IMR-90 (cell line): ENCODE results near the gene DDX10. TPM values are rescaled to one million over a fixed set of nuclear protein-coding genes. Genes with fewer than 3 reads are reported as not detected.

Experiments used
- ATAC-seq: fragments of 200-7000 bp; cut with Tn5 transposase; 2 replicates; pipeline ENCODE4 v1.9.1; 2020; ENCODE audit warnings: low read depth, mild to moderate bottlenecking, moderate library complexity
- BruUV-seq: library from RNA; stranded (reverse); fragments of 400-500 nt; replicated peaks from 2 replicates; lab custom pipeline; 2021; lab: Mats Ljungman, UMichigan
- CTCF ChIA-PET: fragments of 300-600 bp; formaldehyde crosslinking; extraction: SDS; loops from one replicate; lab custom pipeline; 2021; ENCODE audit warnings: antibody characterized with exemption; lab: Yijun Ruan, JAX
- POLR2A ChIA-PET: fragments of 300-600 bp; sonication (Branson Sonifier 250); formaldehyde crosslinking; loops from one replicate; lab custom pipeline; 2022; ENCODE audit warnings: antibody characterized with exemption; ENCODE audit not compliant: unreplicated experiment; lab: Charles Lee
- DNase-seq: peaks from one replicate; pipeline ENCODE4 v3.0.0; 2013
- H2AFZ ChIP-seq: replicated peaks from 2 replicates; pipeline ENCODE3; 2013; ENCODE audit warnings: low read length, mild to moderate bottlenecking; ENCODE audit not compliant: poor library complexity
- H2AK5ac ChIP-seq: 2 replicates; pipeline ENCODE4 v1.6.1; 2013; ENCODE audit warnings: low read depth, low read length, inconsistent platforms
- H2AK9ac ChIP-seq: replicated peaks from 2 replicates; pipeline ENCODE3; 2013; ENCODE audit warnings: mild to moderate bottlenecking, low read depth, low read length, moderate library complexity; ENCODE audit not compliant: poor library complexity
- H2BK120ac ChIP-seq: 2 replicates; pipeline ENCODE4 v1.6.1; 2013; ENCODE audit warnings: low read depth, low read length, inconsistent platforms
- H2BK15ac ChIP-seq: 3 replicates; pipeline ENCODE4 v1.6.1; 2013; ENCODE audit warnings: low read depth, low read length, inconsistent platforms
- H2BK20ac ChIP-seq: 2 replicates; pipeline ENCODE4 v1.6.1; 2013; ENCODE audit warnings: low read depth, mild to moderate bottlenecking, inconsistent platforms, low read length, moderate library complexity
- H2BK5ac ChIP-seq: 2 replicates; pipeline ENCODE4 v1.6.1; 2013; ENCODE audit warnings: mild to moderate bottlenecking, low read depth, low read length, inconsistent platforms; ENCODE audit not compliant: poor library complexity, severe bottlenecking
- H3K14ac ChIP-seq: replicated peaks from 2 replicates; pipeline ENCODE4 v1.6.1; 2013; ENCODE audit warnings: low read depth, low read length, inconsistent platforms
- H3K18ac ChIP-seq: 2 replicates; pipeline ENCODE4 v1.6.1; 2013; ENCODE audit warnings: low read depth, low read length, control low read depth
- H3K23ac ChIP-seq: 2 replicates; pipeline ENCODE4 v1.6.1; 2013; ENCODE audit warnings: low read depth, low read length, inconsistent platforms
- H3K27ac ChIP-seq: 2 replicates; pipeline ENCODE4 v1.5.1; 2013; ENCODE audit warnings: mild to moderate bottlenecking, control low read depth, low read length; ENCODE audit not compliant: insufficient read depth
- H3K27me3 ChIP-seq: 2 replicates; pipeline ENCODE4 v1.6.1; 2013; ENCODE audit warnings: low read length; ENCODE audit not compliant: control insufficient read depth, insufficient read depth
- H3K36me3 ChIP-seq: 2 replicates; pipeline ENCODE4 v1.6.1; 2013; ENCODE audit warnings: low read length, mixed read lengths; ENCODE audit not compliant: control insufficient read depth, insufficient read depth
- H3K4ac ChIP-seq: 2 replicates; pipeline ENCODE4 v1.6.1; 2013; ENCODE audit warnings: low read depth, low read length, inconsistent platforms
- H3K4me1 ChIP-seq: 2 replicates; pipeline ENCODE4 v1.6.1; 2013; ENCODE audit warnings: low read length, mixed read lengths; ENCODE audit not compliant: control insufficient read depth, insufficient read depth
- H3K4me2 ChIP-seq: 2 replicates; pipeline ENCODE4 v1.6.1; 2013; ENCODE audit warnings: low read depth, mild to moderate bottlenecking, control low read depth, low read length, moderate library complexity
- H3K4me3 ChIP-seq: 2 replicates; pipeline ENCODE4 v1.5.1; 2013; ENCODE audit warnings: low read depth, mild to moderate bottlenecking, control low read depth, low read length, moderate library complexity; ENCODE audit not compliant: insufficient read depth
- H3K56ac ChIP-seq: 2 replicates; pipeline ENCODE4 v1.6.1; 2013; ENCODE audit warnings: low read length, inconsistent platforms; ENCODE audit not compliant: insufficient read depth; ENCODE audit errors: extremely low read depth
- H3K79me1 ChIP-seq, 2 experiments: 2 replicates each; pipeline ENCODE4 v1.6.1; 2013; ENCODE audit warnings: low read length in 2 of 2, inconsistent platforms in 1 of 2, low read depth in 1 of 2
- H3K9ac ChIP-seq: 2 replicates; pipeline ENCODE4 v1.6.1; 2013; ENCODE audit warnings: low read depth, low read length, control low read depth
- H3K9me1 ChIP-seq: 2 replicates; pipeline ENCODE4 v1.6.1; 2013; ENCODE audit warnings: low read length, inconsistent platforms; ENCODE audit not compliant: insufficient read depth
- H3K9me3 ChIP-seq: 2 replicates; pipeline ENCODE4 v1.6.1; 2013; ENCODE audit warnings: low read length; ENCODE audit not compliant: control insufficient read depth, insufficient read depth
- H4K20me1 ChIP-seq: 2 replicates; pipeline ENCODE4 v1.6.1; 2013; ENCODE audit warnings: low read length, inconsistent platforms; ENCODE audit not compliant: insufficient read depth
- H4K5ac ChIP-seq: 2 replicates; pipeline ENCODE4 v1.6.1; 2013; ENCODE audit warnings: mild to moderate bottlenecking, low read depth, low read length, control low read depth
- H4K8ac ChIP-seq, 2 experiments: 2 replicates each; pipeline ENCODE4 v1.6.1; 2013; ENCODE audit warnings: low read depth in 2 of 2, low read length in 2 of 2, control low read depth in 1 of 2, inconsistent platforms in 1 of 2
- H4K91ac ChIP-seq: 2 replicates; pipeline ENCODE4 v1.6.1; 2013; ENCODE audit warnings: low read depth, low read length, inconsistent platforms; ENCODE audit not compliant: insufficient read depth
- CHD1 ChIP-seq: IDR thresholded peaks from 2 replicates; pipeline ENCODE4 v1.6.1; 2012; ENCODE audit warnings: low read depth, low read length, improper control_type of control experiment
- MXI1 ChIP-seq: IDR thresholded peaks from 2 replicates; pipeline ENCODE4 v1.6.1; 2012; ENCODE audit warnings: low read depth, mild to moderate bottlenecking, low read length, moderate library complexity, borderline replicate concordance
- NFE2L2 ChIP-seq: fragments of 150-350 bp; IDR thresholded peaks from 2 replicates; pipeline ENCODE4 v1.6.1; 2016; ENCODE audit warnings: low read depth, mild to moderate bottlenecking, low read length
- RFX5 ChIP-seq: IDR thresholded peaks from 2 replicates; pipeline ENCODE4 v1.8.0; 2012; ENCODE audit warnings: low read depth, mild to moderate bottlenecking, low read length, moderate library complexity
- WGBS, 2 experiments: methylation state at CpG; one replicate each; pipeline versions ENCODE4 v1.1.5 to v1.1.7; 2013; ENCODE audit warnings: missing lambda C conversion rate in 2 of 2; ENCODE audit not compliant: insufficient read length in 1 of 2; ENCODE audit errors: extremely low coverage in 2 of 2; 5-methylcytosine and 5-hydroxymethylcytosine counted together
- dilution Hi-C: fragments of 300-500 bp; cut with HindIII; formaldehyde crosslinking; loops from one replicate; pipeline ENCODE4 v1.14.3; 2018; ENCODE audit warnings: low sequenced_read_pairs; ENCODE audit not compliant: unreplicated experiment
- in situ Hi-C: fragments of 300-500 bp; cut with MboI; formaldehyde crosslinking; loops from 3 replicates; pipeline ENCODE4 v1.14.3; 2019; ENCODE audit warnings: low sequenced_read_pairs, inconsistent platforms, mixed read lengths
- intact Hi-C: fragments of 100-400 bp; cut with micrococcal nuclease; formaldehyde crosslinking; loops from 2 replicates; pipeline ENCODE4 v1.10.0; 2022
- polyA plus RNA-seq, 3 experiments: library from polyadenylated mRNA; depleted of rRNA; stranded (reverse); fragments of >200 nt; gene quantifications; 2 replicates each; pipeline ENCODE4 v1.2.3, GENCODE V29; 2012; ENCODE audit warnings: low replicate concordance in 1 of 3
- total RNA-seq: library from RNA; depleted of rRNA; stranded (reverse); fragments of >200 nt; gene quantifications from 2 replicates; pipeline ENCODE4 v1.2.3, GENCODE V29; 2012

Gene DDX10
- total and polyA plus RNA-seq, 2 of the 4 experiments (the other 2 are of a cell fraction): 20.0 to 31.9 TPM

DNA sequence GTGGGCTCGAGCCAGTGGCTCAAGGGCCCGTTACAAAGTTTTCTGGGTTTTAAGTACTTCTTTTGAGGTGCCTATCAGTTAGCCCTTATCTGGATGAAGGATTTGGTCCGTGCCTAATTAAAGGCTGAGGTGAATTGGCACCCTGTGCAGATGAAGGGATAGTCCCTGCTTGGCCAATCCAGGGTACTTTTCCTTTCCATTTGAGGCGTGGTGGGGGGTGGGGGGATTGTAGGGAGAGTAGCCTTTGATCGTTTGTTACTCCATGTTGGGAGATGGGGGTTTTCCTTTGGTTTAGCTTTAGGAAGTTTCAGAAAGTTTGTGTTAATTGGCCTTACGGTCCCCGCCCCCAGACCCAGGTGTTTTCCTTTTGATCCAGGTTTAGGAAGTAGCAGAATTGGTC lies 170.8 kb downstream of the DDX10 start:
- no peak overlapping the region for H3K27ac ChIP-seq
- no peak overlapping the region for H3K23ac ChIP-seq
- no peak overlapping the region for H3K56ac ChIP-seq
- DNase-seq (no peak), ATAC-seq (no peak)
- no peak overlapping the region for H2BK5ac ChIP-seq
- TF ChIP-seq CHD1 (no peak), MXI1 (no peak), RFX5 (no peak), NFE2L2 (no peak)
- no peaks in the 10 kb centered on the region for H4K20me1 ChIP-seq
- no peak overlapping the region for H2AK9ac ChIP-seq
- H3K36me3 ChIP-seq: peaks cover 2% of the 10 kb centered on the region; the same call in 1 of the 2 replicates
- no peaks in the 10 kb centered on the region; the same call in 1 of the 2 replicates for H3K9me1 ChIP-seq
- H3K4ac ChIP-seq: no peak overlapping the region; the same call in 1 of the 2 replicates
- BruUV-seq: no TSS peak
- no peak overlapping the region for H4K8ac ChIP-seq
- peaks cover 3 to 7% of the 10 kb centered on the region in 2 experiments; a peak in 2 of 4 replicates for H3K79me1 ChIP-seq
- no peak overlapping the region for H2BK15ac ChIP-seq
- H3K4me2 ChIP-seq: no peak overlapping the region
- no peak overlapping the region for H2AK5ac ChIP-seq
- 100% methylated on average over 2 of the region's 7 CpGs; no CpG with 5 or more reads in 1 of the 2 experiments for WGBS, 2 experiments
- no peak overlapping the region for H4K5ac ChIP-seq
- H2BK20ac ChIP-seq: no peak overlapping the region
- H3K4me3 ChIP-seq: no peak overlapping the region
- no peaks in the 10 kb centered on the region for H3K4me1 ChIP-seq
- no peak overlapping the region for H2BK120ac ChIP-seq
- no peak overlapping the region for H3K18ac ChIP-seq
- no peaks in the 10 kb centered on the region for H3K9me3 ChIP-seq
- H2AFZ ChIP-seq: no peak overlapping the region
- no peak overlapping the region for H3K14ac ChIP-seq
- H4K91ac ChIP-seq: no peak overlapping the region
- intact Hi-C loops: no loop called here
- in situ Hi-C loops: no loop called here
- H3K9ac ChIP-seq: no peak overlapping the region
- dilution Hi-C loops: no loop called here
- ChIA-PET POLR2A (no interaction called here), CTCF (no interaction called here)
- H3K27me3 ChIP-seq: no peaks in the 10 kb centered on the region
